Measurements from ENCODE around the gene KLHL11. TPM values are rescaled to one million over a fixed set of nuclear protein-coding genes. Genes with fewer than 3 reads are reported as not detected.

KLHL11 gene
- polyA plus RNA-seq, 3 donors = 3.0 to 4.1 (median 3.4) TPM

GRCh38 chr17:41813152-41813680 is 52.0 kb downstream of the KLHL11 start:
- H3K36me3 Mint-ChIP-seq = peaks cover 4 to 5% of the 10 kb centered on the region in 2 donors
- DNase-seq = no peak
- peaks cover 0 to 8% (median 2%) of the 10 kb centered on the region in 7 donors for H3K9me3 Mint-ChIP-seq
- WGBS (ENCODE audit: insufficient coverage) = 74% methylated on average over 8 of the region's 12 CpGs
- H3K27me3 Mint-ChIP-seq (ENCODE audit: low read depth in 3 of 3) = peaks cover 28 to 54% (median 41%) of the 10 kb centered on the region in 3 donors
- no peaks in the 10 kb centered on the region for H3K9me3 ChIP-seq (replicated peaks in 1 of 2; ENCODE audit: control insufficient read depth in 1 of 2, insufficient read depth in 1 of 2, low read length in 2 of 2)
- H3K4me1 Mint-ChIP-seq = peaks cover 14% of the 10 kb centered on the region
- peaks cover 16 to 24% of the 10 kb centered on the region in 2 donors for H3K4me1 ChIP-seq (ENCODE audit: control insufficient read depth in 1 of 2, insufficient read depth in 2 of 2, low read length in 2 of 2)
- peaks cover 9 to 46% of the 10 kb centered on the region in 2 donors for H3K27me3 ChIP-seq (ENCODE audit: control insufficient read depth in 2 of 2, insufficient read depth in 2 of 2, low read length in 2 of 2)
- TF ChIP-seq, protein P1, sequence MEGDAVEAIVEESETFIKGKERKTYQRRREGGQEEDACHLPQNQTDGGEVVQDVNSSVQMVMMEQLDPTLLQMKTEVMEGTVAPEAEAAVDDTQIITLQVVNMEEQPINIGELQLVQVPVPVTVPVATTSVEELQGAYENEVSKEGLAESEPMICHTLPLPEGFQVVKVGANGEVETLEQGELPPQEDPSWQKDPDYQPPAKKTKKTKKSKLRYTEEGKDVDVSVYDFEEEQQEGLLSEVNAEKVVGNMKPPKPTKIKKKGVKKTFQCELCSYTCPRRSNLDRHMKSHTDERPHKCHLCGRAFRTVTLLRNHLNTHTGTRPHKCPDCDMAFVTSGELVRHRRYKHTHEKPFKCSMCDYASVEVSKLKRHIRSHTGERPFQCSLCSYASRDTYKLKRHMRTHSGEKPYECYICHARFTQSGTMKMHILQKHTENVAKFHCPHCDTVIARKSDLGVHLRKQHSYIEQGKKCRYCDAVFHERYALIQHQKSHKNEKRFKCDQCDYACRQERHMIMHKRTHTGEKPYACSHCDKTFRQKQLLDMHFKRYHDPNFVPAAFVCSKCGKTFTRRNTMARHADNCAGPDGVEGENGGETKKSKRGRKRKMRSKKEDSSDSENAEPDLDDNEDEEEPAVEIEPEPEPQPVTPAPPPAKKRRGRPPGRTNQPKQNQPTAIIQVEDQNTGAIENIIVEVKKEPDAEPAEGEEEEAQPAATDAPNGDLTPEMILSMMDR (IDR thresholded peaks at IDR 0.05) = no peak
- intact Hi-C loops (cut with micrococcal nuclease) = no loop called here
- H3K4me2 ChIP-seq (replicated peaks; ENCODE audit: extremely low read depth, low read length, poor library complexity, severe bottlenecking) = no peak overlapping the region
- no peaks in the 10 kb centered on the region for H3K36me3 ChIP-seq (replicated peaks in 1 of 2; ENCODE audit: control insufficient read depth in 1 of 2, insufficient read depth in 2 of 2, low read length in 2 of 2)
- H3K27ac Mint-ChIP-seq = peak overlapping the region in 1 of 7 donors; percentile 60
- no peaks in the 10 kb centered on the region for H3K79me2 ChIP-seq (ENCODE audit: insufficient read depth, low read length)
- H2AFZ ChIP-seq (ENCODE audit: insufficient read depth, low read depth, low read length, poor library complexity, severe bottlenecking) = no peak overlapping the region
- H3K9ac ChIP-seq (ENCODE audit: insufficient read depth, low read length, poor library complexity, severe bottlenecking) = no peak overlapping the region
- no peak overlapping the region for H3K27ac ChIP-seq (ENCODE audit: low read depth in 1 of 2, low read length in 2 of 2)
- peak overlapping the region in 1 of 2 donors; percentile 54 for H3K4me3 Mint-ChIP-seq
- H4K20me1 ChIP-seq (ENCODE audit: insufficient read depth, low read length) = no peaks in the 10 kb centered on the region
- H3K4me3 ChIP-seq (replicated peaks in 1 of 3; ENCODE audit: low read depth in 2 of 3, low read length in 3 of 3) = no peak overlapping the region

DNA sequence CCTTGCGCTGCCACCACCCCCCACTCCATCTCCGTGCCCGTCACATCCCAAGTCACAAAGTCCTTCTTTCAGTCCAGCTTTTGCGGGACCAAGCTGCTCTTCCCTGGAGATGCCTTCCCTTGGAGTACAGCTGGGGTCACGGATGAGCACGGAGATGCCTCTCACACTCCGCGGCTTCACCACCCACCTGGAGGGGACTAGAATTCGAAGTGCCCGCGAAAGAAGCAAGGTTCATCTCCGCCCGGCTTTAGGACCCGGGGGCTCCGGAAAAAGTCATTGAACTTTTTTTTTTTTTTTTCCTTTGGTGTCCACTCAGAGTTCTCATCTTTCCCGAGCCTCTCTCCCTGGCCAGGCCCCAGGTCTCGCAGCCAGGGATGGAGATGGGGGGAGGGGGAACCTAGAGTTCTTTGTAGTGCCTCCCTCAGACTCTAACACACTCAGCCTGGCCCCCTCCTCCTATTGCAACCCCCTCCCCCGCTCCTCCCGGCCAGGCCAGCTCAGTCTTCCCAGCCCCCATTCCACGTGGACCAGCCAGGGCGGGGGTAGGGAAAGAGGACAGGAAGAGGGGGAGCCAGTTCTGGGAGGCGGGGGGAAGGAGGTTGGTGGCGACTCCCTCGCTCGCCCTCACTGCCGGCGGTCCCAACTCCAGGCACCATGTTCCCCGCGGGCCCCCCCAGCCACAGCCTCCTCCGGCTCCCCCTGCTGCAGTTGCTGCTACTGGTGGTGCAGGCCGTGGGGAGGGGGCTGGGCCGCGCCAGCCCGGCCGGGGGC is 52.7 kb downstream of the KLHL11 start, which contains the start of gene FKBP10:
Gene FKBP10 (plus strand): TSS at position 624 of the 771 bp plus-strand sequence. CDS start 31 bp downstream, at position 655.
- DNase-seq = no peak
- H3K4me3 ChIP-seq (replicated peaks in 1 of 3; ENCODE audit: low read depth in 2 of 3, low read length in 3 of 3) = peak within 1 kb of the TSS; percentile 23 to 80 (median 33)
- H3K27me3 Mint-ChIP-seq (ENCODE audit: low read depth in 3 of 3) = peaks cover 28 to 54% (median 41%) of the 10 kb centered on the region in 3 donors
- no peaks in the 10 kb centered on the region for H3K79me2 ChIP-seq (ENCODE audit: insufficient read depth, low read length)
- H3K27ac ChIP-seq (ENCODE audit: low read depth in 1 of 2, low read length in 2 of 2) = no peak within 1 kb of the TSS
- 1% methylated on average over 15 of the region's 35 CpGs for WGBS (ENCODE audit: insufficient coverage)
- peak within 1 kb of the TSS; percentile 89 for H2AFZ ChIP-seq (ENCODE audit: insufficient read depth, low read depth, low read length, poor library complexity, severe bottlenecking)
- H3K4me2 ChIP-seq (replicated peaks; ENCODE audit: extremely low read depth, low read length, poor library complexity, severe bottlenecking) = peak within 1 kb of the TSS; percentile 80
- H3K9me3 Mint-ChIP-seq = peaks cover 0 to 8% (median 2%) of the 10 kb centered on the region in 7 donors
- no peaks in the 10 kb centered on the region for H4K20me1 ChIP-seq (ENCODE audit: insufficient read depth, low read length)
- TF ChIP-seq, protein P1 (IDR thresholded peaks at IDR 0.05) = no peak
- peak within 1 kb of the TSS in 2 of 7 donors; percentile 73 to 87 for H3K27ac Mint-ChIP-seq
- H3K4me1 Mint-ChIP-seq = peaks cover 14% of the 10 kb centered on the region
- peaks cover 9 to 46% of the 10 kb centered on the region in 2 donors for H3K27me3 ChIP-seq (ENCODE audit: control insufficient read depth in 2 of 2, insufficient read depth in 2 of 2, low read length in 2 of 2)
- peaks cover 4 to 5% of the 10 kb centered on the region in 2 donors for H3K36me3 Mint-ChIP-seq
- no peaks in the 10 kb centered on the region for H3K36me3 ChIP-seq (replicated peaks in 1 of 2; ENCODE audit: control insufficient read depth in 1 of 2, insufficient read depth in 2 of 2, low read length in 2 of 2)
- peak within 1 kb of the TSS; percentile 43 for H3K9ac ChIP-seq (ENCODE audit: insufficient read depth, low read length, poor library complexity, severe bottlenecking)
- peaks cover 16 to 24% of the 10 kb centered on the region in 2 donors for H3K4me1 ChIP-seq (ENCODE audit: control insufficient read depth in 1 of 2, insufficient read depth in 2 of 2, low read length in 2 of 2)
- intact Hi-C loops (cut with micrococcal nuclease) = no loop called here
- no peaks in the 10 kb centered on the region for H3K9me3 ChIP-seq (replicated peaks in 1 of 2; ENCODE audit: control insufficient read depth in 1 of 2, insufficient read depth in 1 of 2, low read length in 2 of 2)
- peak within 1 kb of the TSS; percentile 77 to 94 for H3K4me3 Mint-ChIP-seq

Data from CD14-positive monocyte (primary cell).